HG02571 (cell line): Measurements from ENCODE around the gene GEMIN4.

ENCODE experiments used
- ATAC-seq: cut with Tn5 transposase; IDR thresholded peaks from one replicate; pipeline ENCODE4 v1.9.1; 2021; ENCODE audit warnings: mild to moderate bottlenecking, moderate library complexity; ENCODE audit not compliant: unreplicated experiment

Gene GEMIN4

DNA sequence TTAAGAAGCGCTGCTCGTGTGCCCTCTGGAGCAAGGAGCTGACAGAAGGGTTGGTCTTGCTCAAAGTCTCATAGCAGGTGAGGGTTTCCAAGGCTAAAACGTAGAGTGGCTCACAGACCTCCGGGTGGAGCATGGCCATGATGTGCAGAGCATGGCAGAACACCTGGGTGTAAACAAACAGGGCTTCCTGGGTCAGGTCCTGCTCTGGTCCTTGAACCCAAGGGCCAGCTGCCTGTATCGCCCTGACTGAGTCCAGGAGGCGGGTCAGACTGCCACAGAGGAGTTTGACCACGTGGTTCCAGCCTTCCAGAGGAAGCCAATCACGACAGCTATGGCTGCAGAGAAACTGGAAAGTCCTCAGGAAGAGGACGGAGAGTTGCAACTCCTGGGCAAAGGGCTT is 7.1 kb downstream of the GEMIN4 start:
- ATAC-seq: no peak

- ATAC-seq: no peak
Measured at GRCh38 chr17:743139-743538, 8.9 kb downstream of the GEMIN4 start.

- ATAC-seq: no peak
Measured at GRCh38 chr17:742147-742793, 9.8 kb downstream of the GEMIN4 start.

DNA sequence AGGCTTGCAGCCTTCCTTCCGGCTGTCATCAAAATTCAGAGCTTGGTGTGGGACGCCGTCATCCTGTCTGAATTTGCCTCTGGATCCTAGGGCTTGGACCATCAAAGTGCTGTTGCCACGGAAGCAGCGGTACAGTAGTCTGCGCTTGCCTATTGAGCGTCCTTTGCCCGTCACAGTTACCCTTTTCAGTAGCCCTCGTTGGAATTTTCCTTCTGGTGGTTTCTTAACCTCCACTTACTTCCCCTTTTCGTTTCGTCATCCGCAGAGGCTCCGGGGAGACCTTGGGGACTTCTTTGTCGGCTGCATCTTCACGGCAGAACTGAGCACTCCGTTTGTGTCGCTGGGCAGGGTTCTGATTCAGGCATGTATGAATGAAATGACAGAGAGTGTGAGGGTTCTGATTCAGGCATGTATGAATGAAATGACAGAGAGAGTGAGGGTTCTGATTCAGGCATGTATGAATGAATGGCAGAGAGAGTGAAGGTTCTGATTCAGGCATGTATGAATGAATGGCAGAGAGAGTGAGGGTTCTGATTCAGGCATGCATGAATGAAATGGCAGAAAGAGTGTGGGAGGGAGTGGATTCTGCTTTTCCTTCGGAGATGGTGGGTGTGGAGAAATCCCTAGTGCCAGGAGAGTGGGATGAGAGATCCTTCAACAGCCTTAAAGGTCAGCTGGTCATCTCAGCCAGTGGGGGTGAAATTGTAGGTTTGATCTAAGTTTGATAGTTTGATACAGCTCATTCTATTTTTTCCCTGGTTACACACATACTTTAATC is 11.6 kb downstream of the GEMIN4 start:
- peak; percentile 61 for ATAC-seq

GRCh38 chr17:737561-738113 is 14.4 kb downstream of the GEMIN4 start:
- no peak for ATAC-seq

DNA sequence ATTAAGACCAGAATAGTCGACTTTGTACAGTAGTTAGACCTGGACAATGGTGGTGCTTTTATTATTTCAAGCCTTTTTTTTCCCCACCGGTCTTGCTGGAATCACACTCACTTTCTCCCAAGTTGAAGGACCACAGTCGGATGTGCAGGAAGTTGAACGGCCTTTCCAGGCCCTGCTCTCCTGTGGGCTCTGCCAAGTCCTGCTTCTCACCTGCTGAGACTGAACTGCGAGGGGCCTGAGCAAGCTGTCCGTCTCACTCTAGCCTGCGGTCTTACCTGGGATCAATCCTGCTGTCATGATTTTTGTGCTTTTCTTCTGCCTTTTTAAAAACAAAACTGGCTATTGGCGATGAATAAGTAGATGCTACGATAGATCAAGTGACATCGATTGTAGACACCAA is 18.3 kb downstream of the GEMIN4 start:
- no peak for ATAC-seq

- peak; percentile 35 for ATAC-seq
Measured at GRCh38 chr17:732902-733720, 19.0 kb downstream of the GEMIN4 start.

- ATAC-seq: peak; percentile 50
Measured at GRCh38 chr17:732067-732901, 19.8 kb downstream of the GEMIN4 start, which contains the start of gene TLCD3A. TSS of gene TLCD3A (plus strand) at chr17:732596. CDS start at chr17:732648, 52 bp downstream.

DNA sequence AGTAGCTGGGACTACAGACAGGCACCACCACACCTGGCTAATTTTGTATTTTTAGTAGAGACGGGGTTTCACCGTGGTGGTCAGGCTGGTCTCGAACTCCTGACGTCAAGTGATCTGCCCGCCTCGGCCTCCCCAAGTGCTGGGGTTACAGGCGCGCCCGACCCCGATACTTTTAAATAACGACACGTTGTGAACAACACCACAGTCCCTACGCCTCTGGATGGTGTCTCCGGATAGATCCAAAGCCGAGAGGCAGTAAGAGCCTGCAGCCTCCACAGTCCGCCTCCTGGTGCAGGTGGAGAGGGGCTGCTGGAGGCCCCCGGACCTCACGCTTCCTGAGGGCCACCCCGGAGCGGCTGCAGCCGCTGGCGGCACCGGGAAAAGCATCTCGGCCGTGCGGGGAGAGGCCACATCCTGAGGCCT is 20.4 kb downstream of the GEMIN4 start:
- ATAC-seq: no peak

GRCh38 chr17:728911-729310 is 23.2 kb downstream of the GEMIN4 start:
- ATAC-seq: no peak

DNA sequence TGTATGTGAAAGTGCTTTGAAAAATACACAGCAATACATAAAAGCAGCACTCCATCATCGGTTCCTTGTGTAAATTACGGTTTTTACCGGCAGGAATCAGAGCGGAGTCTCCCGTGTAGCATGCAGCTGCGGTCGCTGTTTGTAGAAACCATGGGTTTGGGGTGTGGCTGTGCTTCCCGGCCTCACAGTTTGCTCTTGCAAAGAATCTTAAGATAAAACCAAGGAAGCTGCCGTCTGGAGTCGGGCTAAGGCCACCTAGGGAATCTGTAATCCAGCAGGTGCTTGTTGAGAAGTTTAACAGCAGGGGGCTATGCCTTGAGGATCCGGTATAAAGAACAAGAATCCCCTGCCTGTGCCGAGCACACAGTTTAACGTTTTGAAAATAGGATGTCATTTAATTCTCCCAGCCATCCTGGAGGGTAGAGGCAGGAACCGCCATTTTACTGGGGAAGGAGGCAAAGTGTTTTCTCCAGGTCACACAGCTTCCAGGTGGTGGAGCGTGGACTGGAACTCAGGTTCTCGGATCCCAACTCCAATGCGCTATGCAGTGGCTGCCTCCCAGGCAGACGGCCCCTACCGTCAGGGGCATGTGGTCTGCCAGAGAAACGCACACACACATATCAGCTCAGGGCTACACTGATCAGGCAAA is 25.7 kb downstream of the GEMIN4 start:
- no peak for ATAC-seq

DNA sequence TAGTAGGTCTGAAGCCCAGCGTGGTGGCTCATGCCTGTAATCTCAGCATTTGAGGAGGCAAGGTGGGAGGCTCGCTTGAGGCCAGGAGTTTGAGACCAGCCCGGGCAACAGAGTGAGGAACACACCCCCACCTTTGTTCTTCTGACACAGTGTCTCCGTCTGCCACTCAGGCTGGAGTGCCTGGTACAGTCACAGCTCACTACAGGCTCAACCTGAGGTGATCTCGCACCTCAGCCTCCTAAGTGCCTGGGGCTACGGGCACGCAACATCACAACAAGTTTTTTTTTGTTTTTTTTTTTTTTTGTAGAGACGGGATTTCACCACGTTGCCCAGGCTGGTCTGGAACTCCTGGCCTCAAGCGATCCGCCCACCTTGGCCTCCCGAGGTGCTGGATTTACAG is 26.3 kb downstream of the GEMIN4 start:
- no peak for ATAC-seq

DNA sequence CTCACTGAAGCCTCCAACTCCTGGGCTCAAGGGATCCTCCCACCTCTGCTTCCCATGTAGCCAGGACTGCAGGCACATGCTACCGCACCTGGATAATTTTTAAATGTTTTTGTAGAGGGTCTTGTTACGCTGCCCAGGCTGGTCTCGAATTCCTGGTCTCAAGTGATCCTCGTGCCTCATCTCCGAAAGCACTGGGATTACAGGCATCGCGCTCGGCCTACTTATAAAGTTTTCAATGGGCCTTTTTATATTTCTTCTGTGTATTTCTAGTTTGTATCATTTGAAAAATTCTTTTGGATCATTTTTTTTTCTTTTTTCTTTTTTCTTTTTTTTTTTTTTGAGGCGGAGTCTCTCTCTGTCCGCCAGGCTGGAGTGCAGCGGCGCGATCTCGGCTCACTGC is 27.0 kb downstream of the GEMIN4 start:
- no peak for ATAC-seq

DNA sequence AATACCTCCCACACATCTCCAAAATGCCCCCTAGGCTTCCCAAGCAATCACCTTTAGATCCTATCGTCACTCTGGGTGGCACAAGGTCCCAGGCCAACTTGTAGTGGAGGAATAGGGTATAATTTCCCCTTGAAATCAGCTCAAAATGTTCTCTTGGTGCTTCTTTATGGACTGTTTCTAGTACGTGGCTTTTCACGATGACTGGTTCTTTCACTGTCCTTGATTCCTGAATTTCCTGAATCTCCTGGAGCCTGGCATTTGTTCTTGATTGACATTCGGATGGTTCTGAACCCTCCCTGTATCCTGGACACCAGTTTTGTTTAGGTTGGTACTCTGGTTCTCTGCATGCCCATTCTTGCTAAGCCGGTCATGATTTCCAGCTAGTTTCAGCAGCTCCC is 30.5 kb downstream of the GEMIN4 start:
- ATAC-seq: no peak

DNA sequence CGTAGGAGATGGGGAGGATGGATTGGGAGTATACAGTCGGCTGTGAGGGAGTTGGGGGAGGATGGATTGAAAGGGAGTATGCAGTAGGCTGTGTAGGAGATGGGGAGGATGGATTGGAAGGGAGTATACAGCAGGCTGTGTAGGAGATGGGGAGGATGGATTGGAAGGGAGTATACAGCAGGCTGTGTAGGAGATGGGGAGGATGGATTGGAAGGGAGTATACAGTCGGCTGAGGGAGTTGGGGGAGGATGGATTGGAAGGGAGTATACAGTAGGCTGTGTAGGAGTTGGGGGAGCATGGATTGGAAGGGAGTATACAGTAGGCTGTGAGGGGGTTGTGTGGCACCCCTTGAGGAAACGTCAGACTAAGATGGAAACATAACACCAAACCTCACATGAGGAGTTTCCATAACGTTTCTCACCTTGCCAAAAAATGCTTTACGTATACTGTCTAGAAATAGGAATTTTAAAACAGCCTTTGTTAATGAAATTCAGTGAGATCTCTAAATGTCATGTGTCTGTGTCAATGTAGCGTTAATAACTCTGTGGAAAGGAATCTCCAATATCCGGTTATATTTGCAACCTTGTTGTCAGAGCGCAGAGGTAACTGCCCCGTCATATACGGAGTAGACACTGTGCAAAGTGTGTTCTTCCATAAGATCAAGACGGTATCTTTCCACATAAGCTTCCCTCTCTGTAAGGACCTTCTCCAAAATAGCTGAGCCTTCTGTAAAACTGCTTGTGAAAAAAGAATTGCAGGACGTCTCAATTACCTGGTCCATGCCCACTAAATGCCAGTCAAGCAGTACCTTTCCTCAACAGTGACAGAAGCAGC is 31.1 kb downstream of the GEMIN4 start:
- no peak for ATAC-seq

DNA sequence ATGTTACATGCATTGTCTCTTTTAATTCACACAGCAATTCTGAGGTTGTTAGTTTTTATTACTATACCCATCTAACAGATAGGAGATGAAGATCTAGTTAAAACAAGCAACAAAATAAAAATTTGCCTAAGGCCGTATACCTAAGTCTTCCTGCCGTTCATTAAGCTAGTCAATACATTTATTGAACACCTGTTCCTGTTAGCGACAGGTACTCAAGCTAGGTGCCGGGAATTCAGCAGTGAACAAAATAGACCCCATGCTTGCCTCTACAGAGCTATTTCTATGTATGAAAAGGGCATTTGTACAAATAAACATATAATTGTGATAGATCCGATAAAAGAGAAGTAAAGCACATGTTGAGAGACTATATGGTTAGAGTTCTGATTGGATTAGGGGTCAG is 34.0 kb downstream of the GEMIN4 start:
- no peak for ATAC-seq

DNA sequence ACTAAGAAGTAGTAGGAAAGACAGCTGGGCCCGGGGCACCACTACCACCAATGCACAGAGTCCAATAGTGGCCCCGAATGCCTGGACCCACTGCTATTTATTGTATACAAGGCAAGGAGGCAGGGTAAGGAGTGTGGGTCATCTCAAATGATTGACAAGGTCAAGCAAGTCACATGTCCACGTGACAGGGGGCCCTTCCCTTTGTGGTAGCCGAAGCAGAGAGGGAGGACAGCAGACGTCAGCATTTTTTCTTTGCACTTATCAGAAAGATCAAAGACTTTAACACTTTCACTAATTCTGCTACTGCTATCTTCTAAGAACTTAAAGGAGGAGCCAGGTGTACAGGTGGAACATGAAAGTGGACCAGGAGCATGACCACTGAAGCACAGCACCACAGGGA is 43.9 kb downstream of the GEMIN4 start:
- ATAC-seq: no peak

GRCh38 chr17:705863-706262 is 46.2 kb downstream of the GEMIN4 start:
- no peak for ATAC-seq

GRCh38 chr17:705011-705410 is 47.1 kb downstream of the GEMIN4 start:
- no peak for ATAC-seq
